ENCODE data around the gene VANGL2.

The VANGL2 gene

GRCh38 chr1:160358073-160358472 lies 42.3 kb upstream of the VANGL2 start:
- no peak for DNase-seq (ENCODE audit: low read depth)
- no peak overlapping the region for H3K4me3 ChIP-seq (ENCODE audit: low read depth, low read length)
- no peak for TF ChIP-seq CTCF (IDR thresholded peaks at IDR 0.05; ENCODE audit: control insufficient read depth, extremely low read depth, insufficient read depth)

DNA sequence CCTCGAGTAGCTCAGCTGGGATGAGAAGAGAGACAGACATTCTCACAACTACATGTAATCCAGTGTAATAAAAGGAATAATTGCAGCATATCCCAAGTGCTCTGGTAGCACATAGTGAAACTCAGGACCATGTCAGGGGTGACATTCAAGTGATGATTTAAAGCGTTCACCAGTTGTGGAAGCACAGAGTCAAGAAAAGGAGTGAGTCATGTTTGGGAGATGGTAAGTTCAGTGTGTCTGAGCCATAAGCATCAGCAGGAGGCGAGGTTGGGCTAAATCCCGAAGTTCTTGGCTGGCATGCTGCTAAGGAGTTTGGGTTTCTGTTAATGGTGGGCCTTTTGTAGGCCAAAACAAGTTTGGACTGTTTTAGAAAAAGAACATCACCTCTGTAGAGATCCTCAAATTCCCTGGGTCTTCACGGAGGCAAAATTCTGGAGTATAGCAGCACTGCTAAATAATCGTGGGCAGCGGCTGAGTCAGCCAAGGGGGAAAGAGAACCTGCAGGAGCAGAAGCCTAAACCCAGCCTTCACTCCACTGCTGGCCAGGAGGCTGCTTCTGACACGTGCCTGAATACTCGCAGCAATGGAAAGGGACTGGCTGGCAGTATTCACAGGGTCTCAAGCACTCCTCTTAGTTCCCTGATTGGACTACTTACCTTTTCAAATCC lies 40.7 kb upstream of the VANGL2 start:
- no peak overlapping the region for H3K4me3 ChIP-seq (ENCODE audit: low read depth, low read length)
- DNase-seq (ENCODE audit: low read depth): no peak
- TF ChIP-seq CTCF (IDR thresholded peaks at IDR 0.05; ENCODE audit: control insufficient read depth, extremely low read depth, insufficient read depth): no peak

GRCh38 chr1:160360227-160360695 lies 40.1 kb upstream of the VANGL2 start:
- no peak overlapping the region for H3K4me3 ChIP-seq (ENCODE audit: low read depth, low read length)
- TF ChIP-seq CTCF (IDR thresholded peaks at IDR 0.05; ENCODE audit: control insufficient read depth, extremely low read depth, insufficient read depth): no peak
- DNase-seq (ENCODE audit: low read depth): no peak

- no peak for TF ChIP-seq CTCF (IDR thresholded peaks at IDR 0.05; ENCODE audit: control insufficient read depth, extremely low read depth, insufficient read depth)
- no peak for DNase-seq (ENCODE audit: low read depth)
- no peak overlapping the region for H3K4me3 ChIP-seq (ENCODE audit: low read depth, low read length)
These were observed 39.2 kb upstream of the VANGL2 start for GRCh38 chr1:160361199-160361598.

DNA sequence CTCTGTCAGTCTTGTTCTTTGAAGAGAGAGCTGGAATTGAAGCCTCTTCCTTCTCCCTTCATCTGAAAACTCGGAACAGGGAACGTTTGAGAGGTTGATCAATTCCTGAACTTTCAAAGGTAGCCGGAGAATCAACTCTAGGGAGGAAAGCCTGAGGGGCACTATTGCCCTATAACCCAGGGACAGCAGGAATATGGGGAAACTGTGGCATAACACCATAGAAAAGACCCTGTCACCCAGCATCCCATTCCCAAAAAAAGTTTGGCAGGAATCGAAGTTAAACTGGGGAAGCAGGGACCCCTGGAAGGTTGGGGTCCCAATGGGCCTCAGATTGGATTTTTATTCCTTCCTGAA lies 38.6 kb upstream of the VANGL2 start:
- TF ChIP-seq CTCF (IDR thresholded peaks at IDR 0.05; ENCODE audit: control insufficient read depth, extremely low read depth, insufficient read depth): no peak
- no peak overlapping the region for H3K4me3 ChIP-seq (ENCODE audit: low read depth, low read length)
- no peak for DNase-seq (ENCODE audit: low read depth)

- DNase-seq (ENCODE audit: low read depth): no peak
- no peak for TF ChIP-seq CTCF (IDR thresholded peaks at IDR 0.05; ENCODE audit: control insufficient read depth, extremely low read depth, insufficient read depth)
- H3K4me3 ChIP-seq (ENCODE audit: low read depth, low read length): no peak overlapping the region
These were observed 38.0 kb upstream of the VANGL2 start for GRCh38 chr1:160362168-160362957.

Measured in LNCaP clone FGC (cell line).